ENCODE measurements around the gene ETV2.

Gene ETV2

GRCh38 chr19:35629332-35629633 is 12.3 kb upstream of the ETV2 start:
- H3K27me3 ChIP-seq: no peaks in the 10 kb centered on the region
- H3K4me1 ChIP-seq (ENCODE audit: control insufficient read depth in 1 of 2, insufficient read depth in 1 of 2, low read depth in 1 of 2, low read length in 1 of 2): peaks cover 13 to 16% of the 10 kb centered on the region in 2 experiments
- no peaks in the 10 kb centered on the region for H3K9me3 ChIP-seq
- peaks cover 40% of the 10 kb centered on the region for H3K36me3 ChIP-seq
- TF ChIP-seq CTCF (IDR thresholded peaks at IDR 0.05): no peak
- H3K27ac ChIP-seq: peak overlapping the region; percentile 84
- peak overlapping the region; percentile 79 to 97 for H3K4me3 ChIP-seq (ENCODE audit: low read depth in 1 of 2, low read length in 1 of 2)

GRCh38 chr19:35633727-35634440 is 7.7 kb upstream of the ETV2 start:
- Histone ChIP-seq H3K4me1 (ENCODE audit: control insufficient read depth in 1 of 2, insufficient read depth in 1 of 2, low read depth in 1 of 2, low read length in 1 of 2) (peaks cover 8 to 10% of the 10 kb centered on the region in 2 experiments), H3K27ac (no peak overlapping the region), H3K36me3 (peaks cover 80% of the 10 kb centered on the region), H3K27me3 (no peaks in the 10 kb centered on the region), H3K9me3 (no peaks in the 10 kb centered on the region), H3K4me3 (ENCODE audit: low read depth in 1 of 2, low read length in 1 of 2) (no peak overlapping the region)
- TF ChIP-seq CTCF (IDR thresholded peaks at IDR 0.05): no peak

- Histone ChIP-seq H3K36me3 (peaks cover 66% of the 10 kb centered on the region), H3K27ac (no peak overlapping the region), H3K4me3 (ENCODE audit: low read depth in 1 of 2, low read length in 1 of 2) (no peak overlapping the region), H3K4me1 (ENCODE audit: control insufficient read depth in 1 of 2, insufficient read depth in 1 of 2, low read depth in 1 of 2, low read length in 1 of 2) (peaks cover 0 to 3% of the 10 kb centered on the region in 2 experiments), H3K9me3 (no peaks in the 10 kb centered on the region), H3K27me3 (peaks cover 16% of the 10 kb centered on the region)
- TF ChIP-seq CTCF (IDR thresholded peaks at IDR 0.05): no peak
Observed at GRCh38 chr19:35636651-35637050, 4.9 kb upstream of the ETV2 start.

GRCh38 chr19:35637165-35637564 is 4.4 kb upstream of the ETV2 start:
- TF ChIP-seq CTCF (IDR thresholded peaks at IDR 0.05): no peak
- peaks cover 61% of the 10 kb centered on the region for H3K36me3 ChIP-seq

GRCh38 chr19:35639321-35639639 is 2.3 kb upstream of the ETV2 start:
- no peaks in the 10 kb centered on the region for H3K9me3 ChIP-seq
- H3K27me3 ChIP-seq: peaks cover 28% of the 10 kb centered on the region
- H3K36me3 ChIP-seq: peaks cover 40% of the 10 kb centered on the region
- no peak overlapping the region for H3K4me3 ChIP-seq (ENCODE audit: low read depth in 1 of 2, low read length in 1 of 2)
- H3K27ac ChIP-seq: no peak overlapping the region
- no peak for TF ChIP-seq CTCF (IDR thresholded peaks at IDR 0.05)
- peaks cover 10 to 19% of the 10 kb centered on the region in 2 experiments for H3K4me1 ChIP-seq (ENCODE audit: control insufficient read depth in 1 of 2, insufficient read depth in 1 of 2, low read depth in 1 of 2, low read length in 1 of 2)

More at GRCh38 chr19:35637165-35637564, 4.4 kb upstream of the ETV2 start:
- no peak overlapping the region for H3K27ac ChIP-seq
- H3K4me3 ChIP-seq (ENCODE audit: low read depth in 1 of 2, low read length in 1 of 2): no peak overlapping the region
- H3K4me1 ChIP-seq (ENCODE audit: control insufficient read depth in 1 of 2, insufficient read depth in 1 of 2, low read depth in 1 of 2, low read length in 1 of 2): peaks cover 0 to 5% of the 10 kb centered on the region in 2 experiments
- no peaks in the 10 kb centered on the region for H3K9me3 ChIP-seq
- H3K27me3 ChIP-seq: peaks cover 21% of the 10 kb centered on the region

Data from neutrophil (primary cell).